Stimulated activated CD4-positive, alpha-beta T cell treated with anti-CD3 and anti-CD28 coated beads, Interleukin-15, amount 100 ng/mL, for 1 hour (primary cell): ENCODE measurements around the gene FHAD1.
A peak's percentile ranks its signal among the peaks of the same experiment; 100 is the strongest.
"Not testable (repeated sequence)": the region's sequence is repeated elsewhere in the genome, so short reads cannot be mapped to it uniquely, and the experiment has no call there.

ENCODE experiments used
- DNase-seq, 2 donors: peaks; one replicate each; pipeline ENCODE4 v3.0.0-alpha.2; 2020; ENCODE audit warnings: low read depth in 1 of 2, low spot score in 1 of 2

The FHAD1 gene

DNA sequence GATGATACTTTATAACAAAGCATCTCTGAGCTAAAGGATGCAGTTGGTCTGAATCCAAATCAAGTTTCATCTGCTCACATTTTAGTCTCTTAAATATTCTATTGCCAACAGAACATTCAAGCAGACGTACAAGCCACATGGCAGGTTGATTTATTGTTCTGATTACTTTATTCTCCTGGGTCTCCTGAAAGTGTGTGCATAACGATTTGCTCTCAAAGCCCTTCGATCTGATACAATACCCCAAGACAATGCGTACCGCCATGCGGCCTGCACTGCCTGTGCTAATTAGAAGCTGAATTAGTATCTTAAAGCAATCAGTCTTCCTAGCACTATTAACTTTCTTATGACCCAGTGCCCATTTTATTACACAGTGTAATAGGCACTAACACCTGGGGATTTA is 56.9 kb downstream of the FHAD1 start:
- DNase-seq = no peak

DNA sequence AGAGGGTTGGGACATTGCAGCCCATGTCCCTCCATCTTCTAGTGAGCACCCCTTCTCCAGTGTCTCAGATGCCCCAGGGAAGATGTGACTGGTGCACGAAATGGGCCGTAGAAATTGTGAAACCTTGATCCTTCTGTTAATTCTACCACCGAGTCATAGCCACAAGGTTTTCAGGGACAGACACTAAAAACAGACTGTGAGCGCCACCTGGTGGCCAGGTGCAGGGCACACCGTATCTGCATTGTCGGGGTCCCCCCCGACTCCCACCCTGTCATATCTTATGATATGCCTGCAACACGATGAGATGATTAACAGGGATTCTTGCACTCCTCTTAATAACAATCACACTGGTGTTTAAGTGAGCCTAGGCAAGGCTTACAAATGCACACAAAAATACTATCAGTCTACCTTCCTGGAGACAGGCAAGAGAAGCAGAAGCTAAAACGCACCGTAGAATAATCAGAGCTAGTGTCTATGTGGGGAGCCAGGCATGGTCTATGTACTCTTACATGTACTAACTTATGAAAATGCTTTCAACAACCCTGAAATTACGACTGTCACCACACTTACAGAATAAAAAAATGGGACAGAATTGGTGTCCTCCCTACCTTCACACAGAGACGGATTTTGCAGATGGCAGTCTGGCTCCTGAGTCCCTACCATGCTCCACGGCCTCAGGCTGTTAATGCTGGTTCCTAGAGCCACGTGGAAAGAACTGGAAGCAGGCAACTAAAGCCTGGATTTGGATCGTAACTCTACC is 57.9 kb downstream of the FHAD1 start:
- peak; percentile 34 to 60 for DNase-seq

DNA sequence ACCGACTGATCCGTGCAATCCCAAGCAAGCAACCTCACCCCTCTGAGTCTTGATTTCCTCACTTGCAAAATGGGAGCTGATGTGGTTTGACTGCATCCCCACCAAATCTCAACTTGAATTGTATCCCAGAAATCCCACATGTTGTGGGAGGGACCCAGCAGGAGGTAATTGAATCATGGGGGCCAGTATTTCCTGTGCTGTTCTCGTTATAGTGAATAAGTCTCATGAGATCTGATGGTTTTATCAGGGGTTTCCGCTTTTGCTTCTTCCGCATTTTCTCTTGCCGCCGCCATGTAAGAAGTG is 58.4 kb downstream of the FHAD1 start:
- DNase-seq = no peak

DNA sequence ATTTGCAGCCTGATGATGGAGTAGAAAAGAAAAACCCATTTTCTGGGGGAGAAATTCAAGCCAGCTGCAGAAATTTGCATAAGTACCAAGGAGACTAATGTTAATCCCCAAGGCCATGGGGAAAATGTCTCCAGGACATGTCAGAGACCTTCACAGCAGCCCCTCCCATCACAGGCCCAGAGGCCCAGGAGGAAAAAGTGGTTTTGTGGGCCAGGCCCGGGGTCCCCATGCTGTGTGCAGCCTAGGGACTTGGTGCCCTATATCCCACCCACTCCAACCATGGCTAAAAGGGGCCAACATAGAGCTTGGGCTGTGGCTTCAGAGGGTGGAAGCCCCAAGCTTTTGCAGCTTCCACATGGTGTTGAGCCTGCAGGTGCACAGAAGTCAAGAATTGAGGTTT is 59.3 kb downstream of the FHAD1 start:
- not testable (repeated sequence) for DNase-seq

DNA sequence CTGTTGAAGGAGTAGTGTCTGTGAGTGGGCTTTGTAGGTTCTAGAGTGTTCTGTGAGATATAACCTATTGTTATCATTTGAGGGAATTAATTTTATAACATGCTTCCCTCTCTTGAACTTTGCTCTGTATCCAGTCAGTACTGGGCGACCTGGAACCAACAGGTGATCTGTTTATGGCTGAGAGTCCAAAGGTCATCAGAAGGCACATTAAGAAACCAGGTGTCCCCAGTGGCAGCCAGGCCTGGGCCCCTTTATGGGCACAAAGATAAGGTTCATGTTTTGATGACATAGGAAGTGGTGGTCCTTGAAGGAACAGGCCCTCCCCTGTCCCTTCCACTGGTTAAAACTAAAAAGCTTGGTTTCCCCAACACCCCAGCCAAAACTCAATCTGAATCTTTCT is 61.1 kb downstream of the FHAD1 start:
- no peak for DNase-seq

DNA sequence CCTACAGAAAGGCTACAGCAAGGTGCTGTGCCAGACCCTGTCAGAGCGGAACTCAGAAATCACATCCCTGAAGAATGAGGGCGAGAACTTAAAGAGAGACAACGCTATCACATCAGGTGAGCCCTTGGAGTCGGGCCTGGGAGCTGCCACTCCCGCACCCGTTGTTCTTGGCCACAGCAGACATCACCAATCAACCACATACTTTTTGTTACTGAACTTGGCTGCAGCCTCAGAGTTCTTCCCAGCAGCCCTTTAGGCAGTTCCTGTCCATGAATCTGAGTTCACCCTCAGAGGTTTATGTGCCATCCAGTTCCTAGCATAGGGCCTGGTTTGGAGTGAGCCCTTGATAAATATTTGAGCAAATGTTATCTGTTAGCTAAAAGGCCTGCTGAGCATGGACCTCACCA is 61.6 kb downstream of the FHAD1 start:
- DNase-seq = no peak

DNA sequence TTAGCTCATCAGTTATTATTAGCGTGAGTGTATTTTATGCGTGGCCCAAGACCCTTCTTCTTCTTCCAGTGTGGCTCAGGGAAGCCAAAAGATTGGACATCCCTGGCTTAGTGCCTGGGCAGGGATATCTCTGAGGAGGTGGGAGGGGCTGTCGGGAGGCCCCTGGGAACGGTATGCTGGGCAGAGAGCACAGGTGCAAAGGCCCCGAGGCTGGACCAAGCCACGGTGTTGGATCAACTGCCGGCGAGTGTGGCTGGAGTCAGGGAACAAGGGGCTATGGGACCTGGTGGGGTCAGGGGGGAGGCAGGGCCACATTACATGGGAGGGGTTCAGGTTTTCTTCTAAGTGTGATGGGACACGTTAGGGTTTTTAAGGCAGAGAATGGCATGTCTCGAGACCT is 62.7 kb downstream of the FHAD1 start:
- DNase-seq = no peak

DNA sequence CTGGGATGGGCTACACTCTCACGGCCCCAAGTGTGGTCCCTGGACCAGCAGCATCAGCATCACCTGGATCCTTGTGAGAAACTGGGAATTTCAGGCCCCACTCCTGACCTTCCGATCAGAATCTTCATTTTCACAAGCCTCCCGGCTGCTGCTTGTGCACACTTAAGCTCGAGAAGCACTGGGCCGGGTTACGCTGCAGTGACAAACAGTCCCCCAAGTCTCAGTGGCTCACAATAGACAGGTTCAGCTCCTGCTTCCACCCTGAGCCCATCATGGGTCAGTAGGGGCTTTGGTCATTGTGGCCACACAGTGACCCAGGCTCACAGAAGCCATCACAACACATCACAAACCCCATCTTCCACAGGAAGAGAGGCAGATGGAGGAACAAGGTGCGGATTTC is 63.5 kb downstream of the FHAD1 start:
- DNase-seq = no peak

DNA sequence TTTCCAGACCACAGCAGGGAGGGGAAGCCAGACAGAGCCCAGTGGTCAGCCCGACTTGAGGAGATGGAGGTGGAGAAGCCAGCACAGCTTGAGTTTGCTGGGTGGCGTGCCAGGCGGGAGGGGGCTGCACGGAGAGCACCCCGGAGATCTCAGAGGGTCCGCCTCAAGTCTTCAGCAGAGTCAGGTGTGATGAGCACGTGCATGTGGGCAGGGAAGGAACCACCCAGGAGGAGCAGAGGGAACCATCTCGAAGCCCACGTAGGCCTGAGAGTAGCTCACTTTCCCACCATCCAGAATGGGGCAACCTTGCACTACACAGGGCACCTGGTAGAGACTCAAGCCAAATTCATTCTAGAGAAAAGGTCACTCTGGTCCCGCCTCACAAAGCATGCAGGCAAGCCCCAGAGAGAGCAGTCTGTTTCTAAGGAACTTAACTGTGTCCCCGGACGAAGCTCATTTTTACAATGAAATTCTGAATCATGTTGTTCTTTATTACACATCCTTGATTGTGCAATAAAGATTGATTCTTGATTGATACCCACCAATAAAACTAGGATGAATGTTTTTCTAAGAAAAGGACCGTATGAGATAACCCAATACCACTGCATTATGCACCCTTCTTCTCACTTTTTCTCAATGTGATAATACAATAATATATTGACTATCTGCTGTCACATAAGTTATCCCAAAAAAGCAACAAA is 64.2 kb downstream of the FHAD1 start:
- no peak for DNase-seq

DNA sequence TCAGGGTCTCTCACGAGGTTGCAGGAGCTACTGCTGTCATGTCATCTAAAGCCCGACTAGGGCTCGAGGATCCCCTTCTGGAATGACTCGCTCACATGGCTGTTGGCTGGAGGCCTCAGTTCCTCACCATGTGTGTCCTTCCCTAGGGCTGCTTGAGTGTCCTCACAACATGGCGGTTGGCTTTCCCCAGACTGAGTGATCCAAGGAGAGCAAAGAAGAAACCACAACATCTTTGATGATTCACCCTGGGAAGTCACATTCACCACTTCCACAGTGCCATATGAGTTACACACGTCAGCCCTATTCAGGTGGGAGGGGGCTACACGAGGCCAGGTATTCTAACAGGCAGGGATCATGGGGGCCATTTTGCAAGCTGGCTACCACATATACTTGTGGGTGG is 64.9 kb downstream of the FHAD1 start:
- DNase-seq = no peak

DNA sequence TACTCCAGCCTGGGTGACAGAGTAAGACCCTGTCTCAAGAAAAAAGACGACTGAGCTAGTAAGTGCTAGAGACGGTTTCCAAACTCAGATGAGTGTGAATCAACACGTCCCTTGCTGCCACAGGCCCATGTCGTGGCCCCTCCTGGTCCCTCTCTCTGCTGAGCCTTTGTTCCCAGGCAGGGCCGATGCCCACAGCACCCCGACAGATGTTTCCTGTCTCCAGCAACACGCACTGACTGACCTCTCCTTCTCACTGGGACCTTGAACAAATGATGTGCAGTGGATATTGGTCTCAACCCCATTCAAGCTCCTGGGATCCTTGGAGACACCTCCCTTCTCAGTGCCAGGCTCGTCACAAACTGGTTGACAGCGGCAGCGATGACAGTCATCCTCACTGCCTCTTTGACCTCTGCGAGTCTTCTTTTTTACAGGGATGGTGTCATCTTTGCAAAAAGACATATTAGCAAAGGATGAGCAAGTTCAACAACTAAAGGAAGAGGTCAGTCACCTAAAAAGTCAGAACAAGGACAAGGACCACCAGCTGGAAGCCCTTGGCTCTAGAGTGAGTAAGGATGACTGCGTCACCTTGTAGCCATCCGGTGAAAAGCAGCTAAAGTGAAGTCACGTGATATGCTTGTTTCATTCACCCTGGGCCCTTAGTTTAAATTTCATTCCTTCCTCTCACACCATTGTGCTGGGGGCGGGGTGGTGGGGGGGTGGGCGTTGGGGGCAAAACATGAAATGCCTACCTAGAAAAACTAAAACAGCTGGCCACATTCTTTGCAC is 65.8 kb downstream of the FHAD1 start:
- no peak for DNase-seq

DNA sequence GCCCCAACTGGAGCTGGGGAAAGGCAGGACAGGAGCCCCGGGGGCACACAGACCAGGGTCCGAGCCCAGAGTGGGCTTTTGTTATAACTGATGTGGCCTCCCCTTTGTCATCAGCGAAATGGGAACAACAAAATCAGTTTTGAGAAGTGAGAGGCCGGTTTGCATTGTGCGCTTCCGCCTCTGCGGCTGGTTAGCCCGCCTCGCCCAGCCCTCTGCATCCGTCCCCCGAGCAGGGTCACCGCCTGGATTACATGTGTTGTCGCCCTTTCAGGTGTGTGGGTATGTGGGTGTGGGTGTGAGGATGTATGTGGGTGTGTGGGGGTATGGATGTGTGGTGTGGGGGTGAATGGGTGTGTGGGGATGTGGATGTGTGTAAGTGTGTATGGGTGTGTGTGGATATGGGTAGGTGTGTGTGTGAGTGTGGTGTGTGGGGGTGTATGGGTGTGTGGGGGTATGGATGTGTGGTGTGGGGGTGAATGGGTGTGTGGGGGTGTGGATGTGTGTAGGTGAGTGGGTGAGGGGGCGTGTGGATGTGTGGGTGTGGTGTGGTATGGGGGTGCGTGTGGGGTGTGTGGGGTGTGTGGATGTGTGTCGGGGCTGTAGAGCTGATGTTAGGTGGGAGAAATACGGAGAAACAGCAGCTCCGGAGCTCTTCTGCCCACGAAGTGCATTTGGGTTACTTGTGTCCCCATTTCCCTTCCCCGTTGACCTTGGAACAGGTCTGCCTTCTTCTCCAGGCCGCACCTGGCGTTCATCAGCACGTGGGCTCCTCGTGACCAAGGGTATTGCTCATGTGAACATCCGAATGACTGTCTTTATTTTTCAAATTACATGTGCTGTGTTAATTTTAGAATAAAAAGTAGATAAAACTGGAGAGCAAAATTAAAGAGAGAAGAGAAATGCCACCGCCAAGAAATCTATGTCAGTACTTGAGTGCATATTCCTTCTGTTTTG is 67.6 kb downstream of the FHAD1 start:
- no peak for DNase-seq

DNA sequence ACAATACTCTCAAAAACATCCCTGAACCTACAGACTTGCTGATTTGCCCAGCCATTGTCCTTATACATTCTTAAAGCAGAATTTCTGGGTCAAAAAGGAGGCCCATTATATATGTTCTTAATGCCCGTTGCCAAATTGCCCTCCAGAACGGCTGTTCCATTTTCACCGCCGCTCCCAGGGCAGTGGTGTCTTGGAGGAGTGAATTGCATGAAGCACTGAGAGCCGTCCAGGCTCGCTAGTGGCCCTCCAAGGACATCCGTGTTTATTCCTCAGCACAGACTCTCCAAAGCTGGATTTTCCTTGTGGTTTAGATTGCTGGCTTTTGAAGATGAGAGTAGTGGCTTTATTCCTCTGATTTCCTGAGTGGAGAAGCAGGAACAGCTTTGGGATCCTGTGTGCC is 68.8 kb downstream of the FHAD1 start:
- no peak for DNase-seq

DNA sequence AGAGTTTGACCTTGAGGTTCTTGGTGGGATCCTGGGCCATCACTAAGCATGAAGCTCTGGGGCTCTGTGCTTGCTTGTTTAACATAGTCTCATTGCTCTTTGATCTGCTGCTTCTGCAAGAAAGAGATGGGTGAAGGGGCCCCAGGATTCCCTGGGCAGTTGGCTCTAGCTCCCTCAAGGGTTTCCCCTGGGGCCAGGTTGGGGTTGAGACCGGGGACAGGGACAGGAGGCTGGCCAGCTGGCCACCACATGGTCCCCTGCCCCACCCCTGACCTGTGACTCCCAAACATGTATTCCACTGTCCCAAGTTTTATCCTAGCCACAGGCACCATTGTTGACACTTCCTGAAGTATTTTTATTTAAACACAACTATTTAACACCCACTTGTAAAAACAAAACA is 69.5 kb downstream of the FHAD1 start:
- DNase-seq = no peak

DNA sequence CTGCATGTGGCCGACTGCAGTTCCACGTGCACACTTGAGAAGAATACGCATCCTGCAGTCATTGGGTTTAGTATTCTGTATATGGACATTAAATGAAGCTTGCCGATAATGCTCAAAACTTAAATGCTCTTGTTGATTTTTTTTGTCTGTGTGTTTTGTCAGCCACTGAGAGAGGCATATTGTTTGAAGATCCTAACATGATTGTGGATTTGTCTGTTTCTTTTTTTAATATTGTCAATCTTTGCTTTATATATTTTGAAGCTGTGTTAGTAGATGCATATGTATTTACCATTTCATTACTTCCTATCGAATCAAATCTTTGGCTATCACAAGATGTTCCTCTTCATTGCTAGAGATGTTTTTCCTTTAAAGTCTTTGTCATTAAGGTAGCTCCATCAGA is 73.2 kb downstream of the FHAD1 start:
- no peak for DNase-seq

DNA sequence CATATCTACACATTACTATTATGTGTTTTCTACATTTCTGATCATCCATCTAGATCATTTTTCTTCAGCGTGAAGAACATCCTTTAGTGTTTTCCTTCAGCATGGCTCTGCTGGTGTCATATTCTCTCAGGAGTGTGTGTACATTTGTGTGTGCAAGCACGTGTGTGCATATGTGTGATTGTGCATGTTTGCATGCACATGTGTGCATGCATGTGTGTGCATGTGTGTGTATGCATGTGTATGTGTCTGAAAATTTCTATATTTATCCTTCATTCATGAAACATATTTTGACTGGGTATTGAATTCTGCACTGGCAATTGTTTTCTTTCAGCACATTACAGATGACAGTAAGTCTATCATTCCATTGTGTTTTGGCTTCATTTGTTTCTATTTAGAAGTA is 74.6 kb downstream of the FHAD1 start:
- no peak for DNase-seq

DNA sequence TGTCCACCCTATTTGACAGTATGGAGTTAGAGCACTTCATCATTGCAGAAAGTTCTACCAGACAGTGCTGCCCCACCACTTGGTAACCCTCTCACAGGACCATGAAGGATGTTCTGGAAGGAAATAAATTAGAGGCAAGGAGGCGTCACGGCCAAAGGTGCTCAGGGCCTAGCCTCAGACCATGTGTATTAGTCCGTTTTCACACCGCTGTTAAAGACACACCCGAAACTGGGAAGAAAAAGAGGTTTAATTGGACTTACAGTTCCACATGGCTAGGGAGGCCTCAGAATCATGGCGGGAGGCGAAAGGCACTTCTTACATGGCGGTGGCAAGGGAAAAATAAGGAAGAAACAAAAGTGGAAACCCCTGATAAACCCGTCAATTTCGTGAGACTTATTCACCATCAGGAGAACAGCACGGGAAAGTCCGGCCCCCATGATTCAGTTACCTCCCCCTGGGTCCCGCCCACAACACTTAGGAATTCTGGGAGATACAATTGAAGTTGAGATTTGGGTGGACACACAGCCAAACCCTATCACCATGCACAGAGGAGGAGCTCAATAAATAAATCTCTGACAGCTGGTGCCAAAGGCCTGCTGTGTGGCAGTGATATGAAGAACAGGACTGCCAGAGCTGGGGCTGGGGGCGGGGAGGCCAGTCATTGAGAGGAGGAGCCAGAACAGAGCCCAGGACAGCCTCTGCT is 75.8 kb downstream of the FHAD1 start:
- DNase-seq = no peak

DNA sequence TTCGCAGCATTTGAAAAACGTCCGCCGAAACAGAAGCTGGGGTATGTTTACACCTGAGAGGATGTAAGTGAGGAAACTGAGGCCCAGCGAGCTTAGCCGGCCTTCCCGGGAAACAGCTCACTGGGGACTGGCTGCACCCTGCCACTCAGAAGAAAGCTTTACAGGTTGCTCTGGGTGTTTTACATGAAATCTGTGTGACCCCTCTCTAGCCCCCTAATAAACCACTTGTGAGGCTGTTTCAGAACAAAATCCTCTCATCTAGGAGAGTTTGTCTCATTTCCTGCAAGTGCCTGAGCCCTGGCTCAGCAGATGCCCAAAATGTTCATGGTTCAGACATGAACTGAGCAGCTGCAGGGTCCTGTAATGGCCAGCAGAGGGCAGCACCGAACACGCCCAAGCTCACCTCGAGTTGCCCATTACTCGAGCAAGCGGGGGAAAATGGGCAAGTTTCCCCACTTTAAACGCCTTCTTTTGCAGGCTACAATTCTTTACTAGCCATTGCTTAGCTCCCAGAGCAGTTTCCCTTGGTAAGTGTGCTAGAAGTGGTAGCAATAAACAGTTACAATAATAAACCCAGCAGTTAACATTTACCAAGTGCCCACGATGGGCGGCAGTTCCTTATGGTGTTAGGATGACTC is 76.4 kb downstream of the FHAD1 start:
- DNase-seq = peak; percentile 47 to 48

DNA sequence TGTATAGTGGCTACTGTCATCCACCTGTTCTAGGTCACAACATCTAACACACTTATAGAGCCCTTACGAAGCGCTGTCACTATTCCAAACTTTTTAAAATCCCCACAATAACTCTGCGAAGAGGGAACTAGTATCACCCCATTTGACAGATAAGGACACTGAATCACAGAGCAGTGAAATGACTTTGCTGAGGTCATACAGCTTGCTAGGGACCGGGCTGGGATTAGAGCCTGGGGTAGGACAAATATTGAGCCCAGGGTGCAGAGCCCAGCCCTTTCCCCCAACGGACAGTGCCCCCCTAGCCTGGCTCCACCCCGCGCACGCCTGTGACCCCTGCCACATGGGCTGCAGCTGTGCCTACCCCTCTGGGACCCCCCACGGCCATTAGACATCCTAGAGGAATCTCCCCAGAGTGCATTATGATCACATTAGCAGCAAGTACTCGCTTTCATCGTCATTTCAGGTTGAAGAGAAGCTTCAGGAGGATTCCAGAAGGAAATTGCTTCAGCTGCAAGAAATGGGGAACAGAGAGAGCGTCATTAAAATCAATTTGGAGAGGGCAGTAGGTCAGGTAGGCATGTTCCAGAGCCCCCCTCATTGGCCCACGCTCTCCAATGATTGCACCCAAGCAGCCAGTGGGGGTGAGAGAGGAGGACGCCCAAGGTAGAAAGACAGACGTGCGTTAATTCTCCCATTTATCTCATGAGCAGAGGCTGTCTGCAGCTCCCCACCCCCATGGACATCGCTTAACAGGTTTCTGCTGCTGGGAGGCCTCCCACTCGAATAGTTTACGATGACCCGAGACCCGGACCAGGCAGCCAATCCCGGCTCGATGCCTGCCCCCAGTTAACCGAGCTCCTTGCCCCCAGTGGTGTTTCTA is 77.2 kb downstream of the FHAD1 start:
- no peak for DNase-seq
